Endothelial cell of umbilical vein (primary cell): ENCODE data around the gene ARHGAP21. TPM values are rescaled to one million over a fixed set of nuclear protein-coding genes. Genes with fewer than 3 reads are reported as not detected.

Source experiments
- BruUV-seq: library from RNA; stranded (reverse); fragments of 400-500 nt; replicated peaks from 2 replicates; lab custom pipeline; 2021; lab: Mats Ljungman, UMichigan
- CTCF ChIA-PET: fragments of 300-600, 350-600 bp; sonication (Branson Sonifier 250); formaldehyde crosslinking; loops from one replicate; lab custom pipeline; 2021; ENCODE audit warnings: antibody characterized with exemption, inconsistent platforms; lab: Charles Lee
- POLR2A ChIA-PET: fragments of 300-600, 350-600 bp; sonication (Branson Sonifier 250); formaldehyde crosslinking; loops from one replicate; lab custom pipeline; 2021; ENCODE audit warnings: antibody characterized with exemption, inconsistent platforms; lab: Charles Lee
- DNase-seq: peaks from one replicate; pipeline ENCODE4 v3.0.0-alpha.2; 2011; ENCODE audit warnings: low read depth, low spot score
- FAIRE-seq: peaks from 2 replicates; lab custom pipeline; 2011; peaks lifted over from hg19 to GRCh38; lab: Jason Lieb, UNC
- H2AFZ ChIP-seq: 2 replicates; pipeline ENCODE4 v1.6.0; 2012; ENCODE audit warnings: low read depth, low read length, control low read depth, inconsistent platforms
- H3K27ac ChIP-seq: 2 replicates; pipeline ENCODE4 v1.5.1; 2011; ENCODE audit warnings: low read depth, mild to moderate bottlenecking, control low read depth, low read length, moderate library complexity; ENCODE audit not compliant: insufficient read depth
- H3K27me3 ChIP-seq, 2 experiments: 2 replicates each; pipeline versions ENCODE4 v1.6.0 to v1.6.1; 2011; ENCODE audit warnings: low read length in 2 of 2, mixed read lengths in 1 of 2; ENCODE audit not compliant: control insufficient read depth in 2 of 2, insufficient read depth in 2 of 2
- H3K36me3 ChIP-seq, 2 experiments: 2 replicates in 1 of 2; 3 replicates in 1 of 2; pipeline ENCODE4 v1.5.1; 2011; ENCODE audit warnings: low read length in 2 of 2, mild to moderate bottlenecking in 1 of 2, moderate library complexity in 1 of 2; ENCODE audit not compliant: control insufficient read depth in 2 of 2, insufficient read depth in 2 of 2; ENCODE audit errors: extremely low read depth in 1 of 2
- H3K4me1 ChIP-seq: 3 replicates; pipeline ENCODE4 v1.5.1; 2011; ENCODE audit warnings: mild to moderate bottlenecking, low read length; ENCODE audit not compliant: control insufficient read depth, insufficient read depth; ENCODE audit errors: extremely low read depth
- H3K4me2 ChIP-seq: 2 replicates; pipeline ENCODE4 v1.6.1; 2011; ENCODE audit warnings: low read length, control low read depth, mixed read lengths; ENCODE audit not compliant: insufficient read depth
- H3K4me3 ChIP-seq, 3 experiments: fragments of 200-600 bp in 1 of 3; sonication (generic), shearing (Covaris generic) in 1 of 3; replicated peaks in 1 of 3; 2 replicates each; pipeline ENCODE4 v1.5.1; 2011 to 2016; ENCODE audit warnings: control low read depth in 3 of 3, low read length in 3 of 3, mild to moderate bottlenecking in 2 of 3, inconsistent platforms in 1 of 3, low read depth in 1 of 3, moderate library complexity in 1 of 3; ENCODE audit not compliant: insufficient read depth in 1 of 3
- H3K79me2 ChIP-seq: 2 replicates; pipeline ENCODE4 v1.6.0; 2012; ENCODE audit warnings: low read length, inconsistent platforms; ENCODE audit not compliant: control insufficient read depth, insufficient read depth
- H3K9ac ChIP-seq: replicated peaks from 2 replicates; pipeline ENCODE3; 2011; ENCODE audit warnings: low read length, control low read depth; ENCODE audit not compliant: insufficient read depth; ENCODE audit errors: extremely low read depth
- H3K9me1 ChIP-seq: replicated peaks from 3 replicates; pipeline ENCODE4 v1.6.0; 2011; ENCODE audit warnings: mild to moderate bottlenecking, low read length; ENCODE audit not compliant: control insufficient read depth, insufficient read depth; ENCODE audit errors: extremely low read depth
- H3K9me3 ChIP-seq: replicated peaks from 2 replicates; pipeline ENCODE4 v1.5.1; 2012; ENCODE audit warnings: low read length, inconsistent platforms; ENCODE audit not compliant: control insufficient read depth, insufficient read depth
- H4K20me1 ChIP-seq: replicated peaks from 2 replicates; pipeline ENCODE3; 2011; ENCODE audit warnings: mild to moderate bottlenecking, low read length; ENCODE audit not compliant: control insufficient read depth, insufficient read depth; ENCODE audit errors: extremely low read depth
- CTCF ChIP-seq, 2 donors: IDR thresholded peaks; 1 replicate in 1 of 2; 2 replicates in 1 of 2; pipeline ENCODE4 v1.5.1; 2011; ENCODE audit warnings: low read length in 2 of 2, mild to moderate bottlenecking in 2 of 2, moderate library complexity in 2 of 2, control low read depth in 1 of 2, inconsistent platforms in 1 of 2, low read depth in 1 of 2; ENCODE audit not compliant: insufficient read depth in 1 of 2; ENCODE audit errors: extremely low read depth in 1 of 2
- EZH2 ChIP-seq: IDR thresholded peaks from 2 replicates; pipeline ENCODE4 v1.6.1; 2012; ENCODE audit warnings: borderline replicate concordance, low read depth, mild to moderate bottlenecking, moderate library complexity, low read length, inconsistent platforms; ENCODE audit not compliant: severe bottlenecking
- FOS ChIP-seq: IDR thresholded peaks from 2 replicates; pipeline ENCODE4 v1.6.1; 2011; ENCODE audit warnings: mild to moderate bottlenecking, low read length, moderate library complexity, borderline replicate concordance; ENCODE audit not compliant: insufficient read depth
- GATA2 ChIP-seq: IDR thresholded peaks from 2 replicates; pipeline ENCODE4 v1.7.0; 2011; ENCODE audit warnings: low read depth, mild to moderate bottlenecking, moderate library complexity, mixed read lengths, low read length; ENCODE audit not compliant: insufficient read length, insufficient read depth
- JUN ChIP-seq: IDR thresholded peaks from 2 replicates; pipeline ENCODE4 v1.6.1; 2011; ENCODE audit warnings: borderline replicate concordance, low read depth; ENCODE audit not compliant: insufficient read length, insufficient read depth
- MAX ChIP-seq: IDR thresholded peaks from 2 replicates; pipeline ENCODE4 v1.6.1; 2011; ENCODE audit not compliant: insufficient read depth, insufficient read length
- MYC ChIP-seq: IDR thresholded peaks from one replicate; pipeline ENCODE4 v1.6.1; 2011; ENCODE audit warnings: mild to moderate bottlenecking, low read depth, low read length
- POLR2A ChIP-seq: IDR thresholded peaks from 2 replicates; pipeline ENCODE4 v1.6.1; 2012; ENCODE audit warnings: low read depth, mild to moderate bottlenecking, control low read depth, low read length
- POLR2AphosphoS5 ChIP-seq: IDR thresholded peaks from 2 replicates; pipeline ENCODE4 v1.6.1; 2012; ENCODE audit warnings: low read depth, mild to moderate bottlenecking, control low read depth, low read length, moderate library complexity; ENCODE audit not compliant: insufficient read depth
- dilution Hi-C: fragments of 300-500 bp; cut with MboI; formaldehyde crosslinking; loops from one replicate; pipeline ENCODE4 v1.15.0; 2019; ENCODE audit warnings: low sequenced_read_pairs; ENCODE audit not compliant: extremely low pct_ligation_motif_present
- intact Hi-C: fragments of 100-400 bp; cut with micrococcal nuclease; formaldehyde crosslinking; loops from one replicate; pipeline ENCODE4 v1.10.0; 2022
- polyA plus RNA-seq, 4 experiments: library from polyadenylated mRNA; depleted of rRNA in 3 of 4; stranded (reverse) in 3 of 4; unstranded in 1 of 4; fragments of >200 nt; gene quantifications; 2 replicates each; pipeline versions ENCODE4 v1.2.1 to v1.2.3, GENCODE V29; 2011 to 2012; ENCODE audit warnings: missing spikeins in 1 of 4
- total RNA-seq: library from RNA; stranded (reverse); gene quantifications from 2 replicates; pipeline ENCODE4 v1.2.3, GENCODE V29; 2021

ARHGAP21 gene
- total and polyA plus RNA-seq, 2 donors (not counting 3 experiments of a cell fraction or from before 2014, with no cell fraction given), result 29.5 to 97.8 TPM

DNA sequence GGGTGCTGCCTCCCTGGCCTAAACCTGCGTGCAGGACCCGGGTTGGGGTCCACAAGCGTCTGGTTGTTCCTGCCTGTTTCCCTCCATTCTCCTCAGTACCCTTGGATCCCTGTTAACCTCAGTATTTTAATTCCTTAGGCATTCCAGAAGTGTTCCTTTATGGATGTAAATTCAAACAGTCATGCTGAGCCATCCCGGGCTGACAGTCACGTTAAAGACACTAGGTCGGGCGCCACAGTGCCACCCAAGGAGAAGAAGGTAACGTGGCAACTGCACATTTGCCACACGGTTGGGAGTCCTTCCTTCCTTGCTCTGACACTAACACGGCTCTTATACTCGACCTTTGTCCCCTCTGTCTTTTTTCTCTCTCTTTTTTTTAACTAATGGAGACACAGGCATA, 187.1 kb downstream of the ARHGAP21 start:
- Histone ChIP-seq H3K9me1 (no peaks in the 10 kb centered on the region), H3K36me3 (no peaks in the 10 kb centered on the region), H3K4me3 (no peak overlapping the region), H3K27me3 (no peaks in the 10 kb centered on the region), H3K4me1 (no peaks in the 10 kb centered on the region), H3K9ac (no peak overlapping the region), H3K27ac (no peak overlapping the region), H3K79me2 (no peaks in the 10 kb centered on the region), H3K9me3 (no peaks in the 10 kb centered on the region), H4K20me1 (no peaks in the 10 kb centered on the region), H3K4me2 (no peak overlapping the region), H2AFZ (no peak overlapping the region)
- POLR2A ChIA-PET, result no interaction called here
- no peak for FAIRE-seq
- BruUV-seq, result no TSS peak
- intact Hi-C loops, result no loop called here
- TF ChIP-seq MAX, result no peak
- TF ChIP-seq FOS, result no peak
- no peak for TF ChIP-seq POLR2AphosphoS5
- no peak for TF ChIP-seq CTCF (IDR thresholded peaks at IDR 0.05; ENCODE audit: extremely low read depth in 1 of 2, insufficient read depth in 1 of 2, low read depth in 1 of 2, low read length in 2 of 2)
- TF ChIP-seq POLR2A, result no peak
- TF ChIP-seq EZH2, result no peak
- no peak for TF ChIP-seq JUN
- TF ChIP-seq GATA2, result no peak
- no peak for TF ChIP-seq MYC
- CTCF ChIA-PET, result no interaction called here
- dilution Hi-C loops, result no loop called here
- no peak for DNase-seq
